Thyroid gland (tissue), 4 donors: ENCODE results near the gene FBXL17.

Source experiments
- POLR2A ChIP-seq, 2 donors: fragments of 450-650 bp; IDR thresholded peaks; one replicate each; pipeline ENCODE4 v1.6.1; 2017; ENCODE audit warnings: antibody characterized with exemption in 2 of 2, mild to moderate bottlenecking in 2 of 2, moderate library complexity in 1 of 2
- TF ChIP-seq, protein P1 (sequence below), 6 experiments: fragments of 200-600 bp in 3 of 6; fragments of 450-650 bp in 3 of 6; sonication (generic) in 3 of 6; IDR thresholded peaks; one replicate each; pipeline ENCODE4 v1.5.1; 2016 to 2019; ENCODE audit warnings: antibody characterized with exemption in 6 of 6, mild to moderate bottlenecking in 2 of 6, inconsistent platforms in 1 of 6, moderate library complexity in 1 of 6

DNA sequence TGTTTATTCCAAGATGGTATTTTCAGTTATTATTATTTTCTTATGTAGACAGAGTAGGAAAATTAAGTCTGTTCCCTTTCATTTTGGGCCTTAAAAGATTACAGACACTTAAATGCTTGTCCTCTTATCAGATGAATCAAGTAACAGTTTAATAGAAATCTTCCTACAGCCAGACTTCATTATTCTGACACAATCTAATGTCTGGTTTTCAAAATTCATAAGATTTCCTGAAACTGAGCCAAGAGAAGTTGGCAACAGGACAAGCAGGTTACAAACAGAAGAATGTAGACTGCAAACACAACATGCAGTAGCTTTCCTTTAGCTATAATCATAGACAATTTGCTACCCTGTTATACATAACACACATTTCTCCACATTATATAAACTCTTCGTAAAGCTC, 130.5 kb downstream of the FBXL17 start:
- TF ChIP-seq, protein P1, sequence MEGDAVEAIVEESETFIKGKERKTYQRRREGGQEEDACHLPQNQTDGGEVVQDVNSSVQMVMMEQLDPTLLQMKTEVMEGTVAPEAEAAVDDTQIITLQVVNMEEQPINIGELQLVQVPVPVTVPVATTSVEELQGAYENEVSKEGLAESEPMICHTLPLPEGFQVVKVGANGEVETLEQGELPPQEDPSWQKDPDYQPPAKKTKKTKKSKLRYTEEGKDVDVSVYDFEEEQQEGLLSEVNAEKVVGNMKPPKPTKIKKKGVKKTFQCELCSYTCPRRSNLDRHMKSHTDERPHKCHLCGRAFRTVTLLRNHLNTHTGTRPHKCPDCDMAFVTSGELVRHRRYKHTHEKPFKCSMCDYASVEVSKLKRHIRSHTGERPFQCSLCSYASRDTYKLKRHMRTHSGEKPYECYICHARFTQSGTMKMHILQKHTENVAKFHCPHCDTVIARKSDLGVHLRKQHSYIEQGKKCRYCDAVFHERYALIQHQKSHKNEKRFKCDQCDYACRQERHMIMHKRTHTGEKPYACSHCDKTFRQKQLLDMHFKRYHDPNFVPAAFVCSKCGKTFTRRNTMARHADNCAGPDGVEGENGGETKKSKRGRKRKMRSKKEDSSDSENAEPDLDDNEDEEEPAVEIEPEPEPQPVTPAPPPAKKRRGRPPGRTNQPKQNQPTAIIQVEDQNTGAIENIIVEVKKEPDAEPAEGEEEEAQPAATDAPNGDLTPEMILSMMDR (IDR thresholded peaks at IDR 0.05), result no peak
- TF ChIP-seq POLR2A (IDR thresholded peaks at IDR 0.05), result no peak
